ENCODE measurements around the gene CYRIA. TPM values are rescaled to one million over a fixed set of nuclear protein-coding genes. Genes with fewer than 3 reads are reported as not detected.

The CYRIA gene
- total and polyA plus RNA-seq, 2 donors (not counting 3 experiments of a cell fraction or from before 2014, with no cell fraction given) = 9.3 to 38.4 TPM

DNA sequence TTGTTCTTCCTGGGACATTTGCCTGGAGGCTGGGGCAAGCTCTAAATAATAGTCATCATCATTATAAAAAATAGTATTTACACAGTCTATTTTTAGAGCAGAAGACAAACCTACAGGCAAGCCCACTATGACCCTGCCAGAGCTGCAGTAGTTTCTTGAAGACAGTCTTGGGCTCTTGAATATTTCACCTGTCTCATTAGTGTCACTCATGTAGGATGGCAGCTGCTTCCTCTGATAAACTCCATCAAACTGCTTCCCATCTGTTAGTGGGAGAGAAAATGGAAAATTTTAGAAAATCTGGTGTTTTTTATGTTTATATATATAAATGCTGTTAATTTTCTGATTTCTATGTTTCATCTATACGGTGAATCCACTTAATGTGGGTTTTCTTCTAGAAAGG, 8.5 kb upstream of the CYRIA start:
- dilution Hi-C loops (cut with MboI; ENCODE audit: extremely low pct_ligation_motif_present, low sequenced_read_pairs) = no loop called here
- TF ChIP-seq, protein P1, sequence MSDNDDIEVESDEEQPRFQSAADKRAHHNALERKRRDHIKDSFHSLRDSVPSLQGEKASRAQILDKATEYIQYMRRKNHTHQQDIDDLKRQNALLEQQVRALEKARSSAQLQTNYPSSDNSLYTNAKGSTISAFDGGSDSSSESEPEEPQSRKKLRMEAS (IDR thresholded peaks at IDR 0.05; ENCODE audit: insufficient read depth, insufficient read length) = no peak
- TF ChIP-seq MYC (IDR thresholded peaks at IDR 0.05; ENCODE audit: low read depth, low read length) (no peak), POLR2AphosphoS5 (IDR thresholded peaks at IDR 0.05; ENCODE audit: insufficient read depth, low read depth, low read length) (no peak), GATA2 (IDR thresholded peaks at IDR 0.05; ENCODE audit: insufficient read depth, insufficient read length, low read depth, low read length) (no peak), FOS (IDR thresholded peaks at IDR 0.05; ENCODE audit: borderline replicate concordance, insufficient read depth, low read length) (no peak), EZH2 (IDR thresholded peaks at IDR 0.05; ENCODE audit: borderline replicate concordance, low read depth, low read length, severe bottlenecking) (no peak), POLR2A (IDR thresholded peaks at IDR 0.05; ENCODE audit: low read depth, low read length) (no peak), JUN (IDR thresholded peaks at IDR 0.05; ENCODE audit: borderline replicate concordance, insufficient read depth, insufficient read length, low read depth) (no peak)
- TF ChIP-seq, protein P2, sequence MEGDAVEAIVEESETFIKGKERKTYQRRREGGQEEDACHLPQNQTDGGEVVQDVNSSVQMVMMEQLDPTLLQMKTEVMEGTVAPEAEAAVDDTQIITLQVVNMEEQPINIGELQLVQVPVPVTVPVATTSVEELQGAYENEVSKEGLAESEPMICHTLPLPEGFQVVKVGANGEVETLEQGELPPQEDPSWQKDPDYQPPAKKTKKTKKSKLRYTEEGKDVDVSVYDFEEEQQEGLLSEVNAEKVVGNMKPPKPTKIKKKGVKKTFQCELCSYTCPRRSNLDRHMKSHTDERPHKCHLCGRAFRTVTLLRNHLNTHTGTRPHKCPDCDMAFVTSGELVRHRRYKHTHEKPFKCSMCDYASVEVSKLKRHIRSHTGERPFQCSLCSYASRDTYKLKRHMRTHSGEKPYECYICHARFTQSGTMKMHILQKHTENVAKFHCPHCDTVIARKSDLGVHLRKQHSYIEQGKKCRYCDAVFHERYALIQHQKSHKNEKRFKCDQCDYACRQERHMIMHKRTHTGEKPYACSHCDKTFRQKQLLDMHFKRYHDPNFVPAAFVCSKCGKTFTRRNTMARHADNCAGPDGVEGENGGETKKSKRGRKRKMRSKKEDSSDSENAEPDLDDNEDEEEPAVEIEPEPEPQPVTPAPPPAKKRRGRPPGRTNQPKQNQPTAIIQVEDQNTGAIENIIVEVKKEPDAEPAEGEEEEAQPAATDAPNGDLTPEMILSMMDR (IDR thresholded peaks at IDR 0.05; ENCODE audit: extremely low read depth in 1 of 2, insufficient read depth in 1 of 2, low read depth in 1 of 2, low read length in 2 of 2) = no peak
- CTCF ChIA-PET = no interaction called here

More for the DNA sequence above, 8.5 kb upstream of the CYRIA start:
- intact Hi-C loops (cut with micrococcal nuclease) = no loop called here
- H3K9me3 ChIP-seq (replicated peaks; ENCODE audit: control insufficient read depth, insufficient read depth, low read length) = no peaks in the 10 kb centered on the region
- no peaks in the 10 kb centered on the region for H3K36me3 ChIP-seq (ENCODE audit: control insufficient read depth in 2 of 2, extremely low read depth in 1 of 2, insufficient read depth in 2 of 2, low read length in 2 of 2)
- FAIRE-seq = no peak
- BruUV-seq (replicated peaks) = no TSS peak
- no peak overlapping the region for H2AFZ ChIP-seq (ENCODE audit: low read depth, low read length)
- no peak overlapping the region for H3K27ac ChIP-seq (ENCODE audit: insufficient read depth, low read depth, low read length)
- peaks cover 2 to 3% of the 10 kb centered on the region in 2 experiments for H3K27me3 ChIP-seq (ENCODE audit: control insufficient read depth in 2 of 2, insufficient read depth in 2 of 2, low read length in 2 of 2)
- no peak for DNase-seq (ENCODE audit: low read depth, low spot score)
- H3K4me3 ChIP-seq (replicated peaks in 1 of 3; ENCODE audit: insufficient read depth in 1 of 3, low read depth in 1 of 3, low read length in 3 of 3) = no peak overlapping the region
- H3K4me1 ChIP-seq (ENCODE audit: control insufficient read depth, extremely low read depth, insufficient read depth, low read length) = no peaks in the 10 kb centered on the region
- no peaks in the 10 kb centered on the region for H3K79me2 ChIP-seq (ENCODE audit: control insufficient read depth, insufficient read depth, low read length)
- no peaks in the 10 kb centered on the region for H4K20me1 ChIP-seq (replicated peaks; ENCODE audit: control insufficient read depth, extremely low read depth, insufficient read depth, low read length)
- no peak overlapping the region for H3K9ac ChIP-seq (replicated peaks; ENCODE audit: extremely low read depth, insufficient read depth, low read length)
- peaks cover 3% of the 10 kb centered on the region for H3K9me1 ChIP-seq (replicated peaks; ENCODE audit: control insufficient read depth, extremely low read depth, insufficient read depth, low read length)
- POLR2A ChIA-PET = no interaction called here
- H3K4me2 ChIP-seq (ENCODE audit: insufficient read depth, low read length) = no peak overlapping the region
